Measurements from ENCODE around the gene CIITA. TPM values are rescaled to one million over a fixed set of nuclear protein-coding genes. Genes with fewer than 3 reads are reported as not detected.

Gene CIITA
- total and polyA plus RNA-seq, 12 donors, result 1.3 to 48.1 (median 17.5) TPM

- peak overlapping the region in 2 of 5 donors; percentile 54 to 79 for H3K27ac ChIP-seq
- intact Hi-C loops (cut with DNase I), result no loop called here
- H3K27me3 ChIP-seq, result no peaks in the 10 kb centered on the region
- TF ChIP-seq POLR2A (IDR thresholded peaks at IDR 0.05) (no peak), CTCF (IDR thresholded peaks at IDR 0.05) (no peak)
- DNase-seq, result peak in 6 of 7 donors; percentile 38 to 69 (median 48)
- no peaks in the 10 kb centered on the region for H3K36me3 ChIP-seq (replicated peaks in 1 of 2)
- no peaks in the 10 kb centered on the region for H3K9me3 ChIP-seq (replicated peaks in 1 of 3)
- H3K4me3 ChIP-seq, result no peak overlapping the region
- 42 to 50% (median 48%) methylated on average over 13 of the region's 13 CpGs for WGBS, 4 donors
- peaks cover 0 to 20% of the 10 kb centered on the region in 2 donors for H3K4me1 ChIP-seq (replicated peaks in 1 of 2)
Observed at GRCh38 chr16:10868596-10869469, 8.2 kb upstream of the CIITA start.

GRCh38 chr16:10870137-10870776 is 6.7 kb upstream of the CIITA start:
- H3K4me1 ChIP-seq (replicated peaks in 1 of 2), result peaks cover 0 to 20% of the 10 kb centered on the region in 2 donors
- no peaks in the 10 kb centered on the region for H3K9me3 ChIP-seq (replicated peaks in 1 of 3)
- H3K4me3 ChIP-seq, result no peak overlapping the region
- no peak for DNase-seq
- H3K27ac ChIP-seq, result peak overlapping the region in 2 of 5 donors; percentile 45 to 68
- 62 to 85% (median 75%) methylated on average over 5 of the region's 5 CpGs for WGBS, 4 donors
- TF ChIP-seq POLR2A (IDR thresholded peaks at IDR 0.05), result no peak
- no peak for TF ChIP-seq CTCF (IDR thresholded peaks at IDR 0.05)
- H3K27me3 ChIP-seq, result no peaks in the 10 kb centered on the region
- no peaks in the 10 kb centered on the region for H3K36me3 ChIP-seq (replicated peaks in 1 of 2)
- intact Hi-C loops (cut with DNase I), result no loop called here

GRCh38 chr16:10870808-10871156 is 6.2 kb upstream of the CIITA start:
- Histone ChIP-seq H3K27me3 (no peaks in the 10 kb centered on the region), H3K4me3 (no peak overlapping the region), H3K36me3 (replicated peaks in 1 of 2) (no peaks in the 10 kb centered on the region), H3K9me3 (replicated peaks in 1 of 3) (no peaks in the 10 kb centered on the region), H3K27ac (peak overlapping the region in 2 of 5 donors; percentile 45 to 68), H3K4me1 (replicated peaks in 1 of 2) (peaks cover 0 to 20% of the 10 kb centered on the region in 2 donors)
- WGBS, 4 donors, result 54 to 83% (median 71%) methylated on average over 4 to 5 of the region's 5 CpGs
- no peak for TF ChIP-seq POLR2A (IDR thresholded peaks at IDR 0.05)
- no peak for TF ChIP-seq CTCF (IDR thresholded peaks at IDR 0.05)
- intact Hi-C loops (cut with DNase I), result no loop called here
- DNase-seq, result no peak

GRCh38 chr16:10871157-10871991 is 5.6 kb upstream of the CIITA start:
- TF ChIP-seq CTCF (IDR thresholded peaks at IDR 0.05) (no peak), POLR2A (IDR thresholded peaks at IDR 0.05) (no peak)
- no peaks in the 10 kb centered on the region for H3K9me3 ChIP-seq (replicated peaks in 1 of 3)
- peak overlapping the region in 3 of 5 donors; percentile 23 to 68 (median 45) for H3K27ac ChIP-seq
- peaks cover 0 to 20% of the 10 kb centered on the region in 2 donors for H3K4me1 ChIP-seq (replicated peaks in 1 of 2)
- no peak overlapping the region for H3K4me3 ChIP-seq
- intact Hi-C loops (cut with DNase I), result no loop called here
- no peaks in the 10 kb centered on the region for H3K27me3 ChIP-seq
- H3K36me3 ChIP-seq (replicated peaks in 1 of 2), result no peaks in the 10 kb centered on the region
- whole genome bisulfite sequencing, 4 donors, result 25 to 34% (median 31%) methylated on average over 10 of the region's 10 CpGs
- DNase-seq, result peak in 6 of 7 donors; percentile 24 to 73 (median 58)

Measured in adrenal gland (tissue), 12 donors.